Adrenal gland (tissue), 5 donors: Measurements from ENCODE around the gene PCDHGB4.

Source experiments
- POLR2A ChIP-seq, 2 donors: fragments of 450-650 bp; IDR thresholded peaks; one replicate each; pipeline ENCODE4 v1.6.1; 2017; ENCODE audit warnings: antibody characterized with exemption in 2 of 2, mild to moderate bottlenecking in 2 of 2, moderate library complexity in 1 of 2
- TF ChIP-seq, protein P1 (sequence below), 6 experiments: fragments of 450-650 bp in 4 of 6; fragments of 200-600 bp in 2 of 6; sonication (generic) in 1 of 6; IDR thresholded peaks; 1 replicate in 5 of 6; 2 replicates in 1 of 6; pipeline versions ENCODE4 v1.5.1 to v1.8.0; 2016 to 2021; ENCODE audit warnings: antibody characterized with exemption in 6 of 6, mild to moderate bottlenecking in 2 of 6, moderate library complexity in 1 of 6
- donor health status: DM: no; HTN: no; CAD: no.

- TF ChIP-seq, protein P1, sequence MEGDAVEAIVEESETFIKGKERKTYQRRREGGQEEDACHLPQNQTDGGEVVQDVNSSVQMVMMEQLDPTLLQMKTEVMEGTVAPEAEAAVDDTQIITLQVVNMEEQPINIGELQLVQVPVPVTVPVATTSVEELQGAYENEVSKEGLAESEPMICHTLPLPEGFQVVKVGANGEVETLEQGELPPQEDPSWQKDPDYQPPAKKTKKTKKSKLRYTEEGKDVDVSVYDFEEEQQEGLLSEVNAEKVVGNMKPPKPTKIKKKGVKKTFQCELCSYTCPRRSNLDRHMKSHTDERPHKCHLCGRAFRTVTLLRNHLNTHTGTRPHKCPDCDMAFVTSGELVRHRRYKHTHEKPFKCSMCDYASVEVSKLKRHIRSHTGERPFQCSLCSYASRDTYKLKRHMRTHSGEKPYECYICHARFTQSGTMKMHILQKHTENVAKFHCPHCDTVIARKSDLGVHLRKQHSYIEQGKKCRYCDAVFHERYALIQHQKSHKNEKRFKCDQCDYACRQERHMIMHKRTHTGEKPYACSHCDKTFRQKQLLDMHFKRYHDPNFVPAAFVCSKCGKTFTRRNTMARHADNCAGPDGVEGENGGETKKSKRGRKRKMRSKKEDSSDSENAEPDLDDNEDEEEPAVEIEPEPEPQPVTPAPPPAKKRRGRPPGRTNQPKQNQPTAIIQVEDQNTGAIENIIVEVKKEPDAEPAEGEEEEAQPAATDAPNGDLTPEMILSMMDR (IDR thresholded peaks at IDR 0.05): no peak
- no peak for TF ChIP-seq POLR2A (IDR thresholded peaks at IDR 0.05)
Measured at GRCh38 chr5:141356950-141357349, 30.5 kb upstream of the PCDHGB4 start.
